Naive thymus-derived CD4-positive, alpha-beta T cell (primary cell): Measurements from ENCODE around the gene RNASE4. TPM values are rescaled to one million over a fixed set of nuclear protein-coding genes. Genes with fewer than 3 reads are reported as not detected.
"Not testable (repeated sequence)": the region's sequence is repeated elsewhere in the genome, so short reads cannot be mapped to it uniquely, and the experiment has no call there.

Experiments
- ATAC-seq: fragments of 150-1000 bp; cut with Tn5 transposase; 2 replicates; pipeline ENCODE4 v1.10.0; 2021; ENCODE audit warnings: mild to moderate bottlenecking, moderate library complexity
- CTCF ChIA-PET: fragments of 350-600 bp; sonication (Branson Sonifier 250); formaldehyde crosslinking; loops from one replicate; lab custom pipeline; 2021; ENCODE audit warnings: antibody characterized with exemption; lab: Charles Lee
- POLR2A ChIA-PET: fragments of 350-600 bp; sonication (Branson Sonifier 250); formaldehyde crosslinking; loops from one replicate; lab custom pipeline; 2021; ENCODE audit warnings: antibody characterized with exemption, inconsistent platforms; lab: Charles Lee
- DNase-seq, 9 donors: peaks; one replicate each; pipeline versions ENCODE4 v3.0.0 to v3.0.0-alpha.2; 2020 to 2022; ENCODE audit warnings: mixed read lengths in 1 of 9
- H3K27ac ChIP-seq: one replicate; pipeline ENCODE4 v1.7.0; 2013; ENCODE audit warnings: mild to moderate bottlenecking, low read depth, low read length, moderate library complexity
- H3K27me3 ChIP-seq, 2 donors: one replicate each; pipeline ENCODE4 v1.7.0; 2013; ENCODE audit warnings: low read length in 2 of 2, mild to moderate bottlenecking in 2 of 2, moderate library complexity in 2 of 2; ENCODE audit not compliant: control insufficient read depth in 2 of 2, insufficient read depth in 2 of 2
- H3K36me3 ChIP-seq, 3 experiments: 1 replicate in 2 of 3; 2 replicates in 1 of 3; pipeline ENCODE4 v1.7.0; 2013; ENCODE audit warnings: low read length in 3 of 3, mild to moderate bottlenecking in 3 of 3, moderate library complexity in 1 of 3; ENCODE audit not compliant: insufficient read depth in 3 of 3, control insufficient read depth in 2 of 3
- H3K4me1 ChIP-seq, 2 donors: one replicate each; pipeline ENCODE4 v1.7.0; 2013; ENCODE audit warnings: low read length in 2 of 2, mild to moderate bottlenecking in 2 of 2, moderate library complexity in 1 of 2; ENCODE audit not compliant: control insufficient read depth in 2 of 2, insufficient read depth in 2 of 2
- H3K4me3 ChIP-seq: 2 replicates; pipeline ENCODE4 v1.7.0; 2013; ENCODE audit warnings: mild to moderate bottlenecking, low read length
- H3K9me3 ChIP-seq, 3 experiments: 1 replicate in 2 of 3; 2 replicates in 1 of 3; pipeline ENCODE4 v1.7.0; 2013; ENCODE audit warnings: low read length in 3 of 3; ENCODE audit not compliant: control insufficient read depth in 2 of 3
- H3K27ac Mint-ChIP-seq, 9 donors: one replicate each; pipeline ENCODE4 v1.8.0; 2020 to 2022; ENCODE audit warnings: mixed read lengths in 9 of 9, mild to moderate bottlenecking in 8 of 9, moderate library complexity in 5 of 9, inconsistent platforms in 2 of 9
- H3K27me3 Mint-ChIP-seq, 5 donors: one replicate each; pipeline ENCODE4 v1.8.0; 2021 to 2022; ENCODE audit warnings: mixed read lengths in 5 of 5, mild to moderate bottlenecking in 1 of 5
- H3K36me3 Mint-ChIP-seq, 5 donors: one replicate each; pipeline ENCODE4 v1.8.0; 2020 to 2022; ENCODE audit warnings: mixed read lengths in 5 of 5, mild to moderate bottlenecking in 3 of 5, inconsistent platforms in 1 of 5
- H3K4me1 Mint-ChIP-seq, 7 donors: one replicate each; pipeline ENCODE4 v1.8.0; 2020 to 2022; ENCODE audit warnings: mixed read lengths in 7 of 7, mild to moderate bottlenecking in 3 of 7, inconsistent platforms in 1 of 7
- H3K4me3 Mint-ChIP-seq, 10 donors: one replicate each; pipeline ENCODE4 v1.8.0; 2020 to 2022; ENCODE audit warnings: mild to moderate bottlenecking in 10 of 10, mixed read lengths in 10 of 10, moderate library complexity in 6 of 10, inconsistent platforms in 2 of 10
- H3K9me3 Mint-ChIP-seq, 11 donors: one replicate each; pipeline ENCODE4 v1.8.0; 2020 to 2022; ENCODE audit warnings: mixed read lengths in 11 of 11, mild to moderate bottlenecking in 4 of 11, inconsistent platforms in 1 of 11, moderate library complexity in 1 of 11
- intact Hi-C, 2 donors: fragments of 100-400 bp; cut with micrococcal nuclease; formaldehyde crosslinking; loops; one replicate each; pipeline ENCODE4 v1.15.1; 2023
- polyA plus RNA-seq, 2 donors: library from polyadenylated mRNA; unstranded; fragments of 300-500 nt; fragmentation: Illumina TruSeq; gene quantifications; one replicate each; pipeline ENCODE4 v1.2.3, GENCODE V29; 2021
- total RNA-seq, 6 experiments: library from RNA in 5 of 6; stranded (reverse) in 5 of 6; gene quantifications; 1 replicate in 5 of 6; 2 replicates in 1 of 6; pipeline ENCODE4 v1.2.3 and lab custom pipeline; 2021 to 2026

The RNASE4 gene
- total and polyA plus RNA-seq, 7 experiments from 2014 or later = 0.17 to 4.2 (median 0.47) TPM; not detected in 1

- Mint-ChIP-seq H3K36me3 (no peaks in the 10 kb centered on the region), H3K4me1 (peaks cover 0 to 5% (median 0%) of the 10 kb centered on the region in 7 donors), H3K4me3 (no peak overlapping the region), H3K27me3 (peaks cover 0 to 8% (median 0%) of the 10 kb centered on the region in 5 donors), H3K9me3 (no peaks in the 10 kb centered on the region), H3K27ac (no peak overlapping the region)
- Histone ChIP-seq H3K27me3 (no peaks in the 10 kb centered on the region), H3K36me3 (no peaks in the 10 kb centered on the region), H3K27ac (no peak overlapping the region), H3K9me3 (no peaks in the 10 kb centered on the region), H3K4me3 (no peak overlapping the region), H3K4me1 (no peaks in the 10 kb centered on the region)
- ATAC-seq (no peak), DNase-seq (no peak)
- CTCF ChIA-PET = no interaction called here
- POLR2A ChIA-PET = interaction anchor here (0.6 kb wide), 1 partner anchor 168 kb away, joined by 3 read pairs; no protein-coding TSS in a partner anchor
- intact Hi-C loops = no loop called here
Measured at GRCh38 chr14:20733684-20734429, 49.5 kb downstream of the RNASE4 start.

GRCh38 chr14:20734430-20734806, 50.1 kb downstream of the RNASE4 start:
- Histone ChIP-seq H3K27me3 (no peaks in the 10 kb centered on the region), H3K4me1 (no peaks in the 10 kb centered on the region), H3K9me3 (no peaks in the 10 kb centered on the region), H3K4me3 (no peak overlapping the region), H3K36me3 (no peaks in the 10 kb centered on the region), H3K27ac (no peak overlapping the region)
- H3K36me3 Mint-ChIP-seq = no peaks in the 10 kb centered on the region
- intact Hi-C loops = no loop called here
- no peak for DNase-seq
- H3K27me3 Mint-ChIP-seq = peaks cover 0 to 8% (median 0%) of the 10 kb centered on the region in 5 donors
- H3K27ac Mint-ChIP-seq = no peak overlapping the region
- no peaks in the 10 kb centered on the region for H3K9me3 Mint-ChIP-seq
- ChIA-PET POLR2A (no interaction called here), CTCF (no interaction called here)
- peaks cover 0 to 5% (median 0%) of the 10 kb centered on the region in 7 donors for H3K4me1 Mint-ChIP-seq
- no peak for ATAC-seq
- no peak overlapping the region for H3K4me3 Mint-ChIP-seq

- H3K9me3 Mint-ChIP-seq = not testable (repeated sequence)
Measured at GRCh38 chr14:20738292-20738691, 53.9 kb downstream of the RNASE4 start.

GRCh38 chr14:20742132-20742531, 57.8 kb downstream of the RNASE4 start:
- DNase-seq = no peak
- H3K36me3 Mint-ChIP-seq = no peaks in the 10 kb centered on the region
- no peak overlapping the region for H3K27ac Mint-ChIP-seq
- CTCF ChIA-PET = no interaction called here
- ATAC-seq = no peak
- H3K4me3 Mint-ChIP-seq = no peak overlapping the region
- Histone ChIP-seq H3K4me1 (no peaks in the 10 kb centered on the region), H3K27ac (no peak overlapping the region), H3K36me3 (no peaks in the 10 kb centered on the region), H3K9me3 (no peaks in the 10 kb centered on the region), H3K4me3 (no peak overlapping the region), H3K27me3 (no peaks in the 10 kb centered on the region)
- H3K4me1 Mint-ChIP-seq = no peaks in the 10 kb centered on the region
- intact Hi-C loops = no loop called here
- H3K27me3 Mint-ChIP-seq = peaks cover 3 to 5% (median 4%) of the 10 kb centered on the region in 5 donors
- POLR2A ChIA-PET = no interaction called here
- no peaks in the 10 kb centered on the region for H3K9me3 Mint-ChIP-seq

More at GRCh38 chr14:20738292-20738691, 53.9 kb downstream of the RNASE4 start:
- H3K9me3 ChIP-seq, CTCF ChIA-PET, intact Hi-C loops, H3K27me3 ChIP-seq, H3K36me3 Mint-ChIP-seq, ATAC-seq, H3K4me1 Mint-ChIP-seq, DNase-seq, H3K27ac ChIP-seq, H3K4me1 ChIP-seq, H3K27me3 Mint-ChIP-seq, H3K4me3 ChIP-seq, H3K36me3 ChIP-seq, H3K4me3 Mint-ChIP-seq, H3K27ac Mint-ChIP-seq: not testable (repeated sequence)
- POLR2A ChIA-PET = interaction anchor here (0.6 kb wide), 1 partner anchor 41 kb away, joined by 3 read pairs; no protein-coding TSS in a partner anchor

- no peaks in the 10 kb centered on the region for H3K9me3 ChIP-seq
- no peaks in the 10 kb centered on the region for H3K9me3 Mint-ChIP-seq
- no peak overlapping the region for H3K27ac ChIP-seq
- H3K4me3 ChIP-seq = no peak overlapping the region
- CTCF ChIA-PET = no interaction called here
- no peaks in the 10 kb centered on the region for H3K36me3 Mint-ChIP-seq
- no peak overlapping the region for H3K27ac Mint-ChIP-seq
- ATAC-seq = no peak
- H3K4me1 ChIP-seq = no peaks in the 10 kb centered on the region
- no peaks in the 10 kb centered on the region for H3K27me3 ChIP-seq
- POLR2A ChIA-PET = no interaction called here
- H3K36me3 ChIP-seq = no peaks in the 10 kb centered on the region
- H3K4me3 Mint-ChIP-seq = no peak overlapping the region
- intact Hi-C loops = no loop called here
- DNase-seq = no peak
- no peaks in the 10 kb centered on the region for H3K4me1 Mint-ChIP-seq
- peaks cover under 1 to 9% (median 4%) of the 10 kb centered on the region in 5 donors for H3K27me3 Mint-ChIP-seq
Measured at GRCh38 chr14:20743556-20743955, 59.2 kb downstream of the RNASE4 start.

- Histone ChIP-seq H3K27me3 (no peaks in the 10 kb centered on the region), H3K36me3 (no peaks in the 10 kb centered on the region), H3K27ac (no peak within 1 kb of the TSS), H3K4me1 (no peaks in the 10 kb centered on the region), H3K9me3 (no peaks in the 10 kb centered on the region), H3K4me3 (no peak within 1 kb of the TSS)
- DNase-seq (no peak), ATAC-seq (no peak)
- no peak within 1 kb of the TSS for H3K27ac Mint-ChIP-seq
- ChIA-PET CTCF (no interaction called here), POLR2A (no interaction called here)
- intact Hi-C loops = no loop called here
- H3K4me3 Mint-ChIP-seq = no peak within 1 kb of the TSS
- peaks cover 0 to 6% (median 0%) of the 10 kb centered on the region in 11 donors for H3K9me3 Mint-ChIP-seq
- H3K27me3 Mint-ChIP-seq = peaks cover 0 to 15% (median 9%) of the 10 kb centered on the region in 5 donors
- H3K36me3 Mint-ChIP-seq = no peaks in the 10 kb centered on the region
- H3K4me1 Mint-ChIP-seq = no peaks in the 10 kb centered on the region
Measured at GRCh38 chr14:20745571-20746358, 61.4 kb downstream of the RNASE4 start, which contains the start of gene EDDM3A. Gene EDDM3A, plus strand, starts transcription at chr14:20745887. Its CDS starts 1,694 bp downstream, at chr14:20747581.
